GM18519 (cell line): Measurements from ENCODE around the gene BNIP5.

Source experiments
- ATAC-seq: cut with Tn5 transposase; IDR thresholded peaks from one replicate; pipeline ENCODE4 v1.9.1; 2021; ENCODE audit warnings: mild to moderate bottlenecking, moderate library complexity; ENCODE audit not compliant: unreplicated experiment, low FRiP score

The BNIP5 gene

GRCh38 chr6:36272234-36272633, 64.5 kb downstream of the BNIP5 start:
- no peak for ATAC-seq

- ATAC-seq: no peak
Observed at GRCh38 chr6:36269834-36270705, 66.6 kb downstream of the BNIP5 start, which contains the start of gene PNPLA1. Gene PNPLA1, plus strand, starts transcription at chr6:36270060. Its CDS starts 400 bp downstream, at chr6:36270460.

GRCh38 chr6:36268478-36269275, 68.0 kb downstream of the BNIP5 start:
- ATAC-seq: no peak

GRCh38 chr6:36267731-36268477, 68.8 kb downstream of the BNIP5 start:
- no peak for ATAC-seq

GRCh38 chr6:36266913-36267644, 69.6 kb downstream of the BNIP5 start:
- ATAC-seq: no peak
